ENCODE results near the gene CLCN2. TPM values are rescaled to one million over a fixed set of nuclear protein-coding genes. Genes with fewer than 3 reads are reported as not detected.
A peak's percentile ranks its signal among the peaks of the same experiment; 100 is the strongest.

Gene CLCN2
- total RNA-seq, 1 donor from 2014 or later = 9.0 TPM

GRCh38 chr3:184325715-184326369, 35.6 kb downstream of the CLCN2 start:
- Mint-ChIP-seq H3K36me3 (ENCODE audit: low read depth, unreplicated experiment) (peaks cover 59% of the 10 kb centered on the region), H3K4me3 (ENCODE audit: unreplicated experiment) (no peak overlapping the region), H3K4me1 (ENCODE audit: low read depth, unreplicated experiment) (peaks cover 5% of the 10 kb centered on the region), H3K27ac (ENCODE audit: unreplicated experiment) (no peak overlapping the region), H3K27me3 (ENCODE audit: low read depth, unreplicated experiment) (no peaks in the 10 kb centered on the region), H3K9me3 (ENCODE audit: unreplicated experiment) (no peaks in the 10 kb centered on the region)
- no peak for FAIRE-seq
- DNase-seq (ENCODE audit: low read depth) = no peak
- Histone ChIP-seq H2AFZ (ENCODE audit: low read depth, low read length) (no peak overlapping the region), H3K9me3 (ENCODE audit: insufficient read depth, low read depth, low read length) (no peaks in the 10 kb centered on the region), H3K4me1 (ENCODE audit: insufficient read depth, low read length) (peaks cover under 1% of the 10 kb centered on the region), H3K4me2 (ENCODE audit: low read length) (no peak overlapping the region), H4K20me1 (ENCODE audit: insufficient read depth, low read length) (peaks cover 98% of the 10 kb centered on the region), H3K27me3 (ENCODE audit: insufficient read depth, low read length) (no peaks in the 10 kb centered on the region), H3K4me3 (ENCODE audit: insufficient read depth, low read depth, low read length) (no peak overlapping the region), H3K36me3 (ENCODE audit: insufficient read depth, low read length) (peaks cover 88% of the 10 kb centered on the region), H3K27ac (ENCODE audit: low read depth, low read length) (no peak overlapping the region), H3K79me2 (ENCODE audit: insufficient read depth, low read length) (peaks cover 93% of the 10 kb centered on the region), H3K9ac (ENCODE audit: low read length) (no peak overlapping the region)
- no peak for TF ChIP-seq CTCF (IDR thresholded peaks at IDR 0.05; ENCODE audit: insufficient read depth, low read depth, low read length)
- TF ChIP-seq EZH2 (IDR thresholded peaks at IDR 0.05; ENCODE audit: insufficient read depth, low read length) = no peak

GRCh38 chr3:184325269-184325668, 36.1 kb downstream of the CLCN2 start:
- no peaks in the 10 kb centered on the region for H3K27me3 Mint-ChIP-seq (ENCODE audit: low read depth, unreplicated experiment)
- Histone ChIP-seq H3K4me1 (ENCODE audit: insufficient read depth, low read length) (peaks cover 7% of the 10 kb centered on the region), H3K9me3 (ENCODE audit: insufficient read depth, low read depth, low read length) (no peaks in the 10 kb centered on the region), H4K20me1 (ENCODE audit: insufficient read depth, low read length) (peaks cover 99% of the 10 kb centered on the region), H3K36me3 (ENCODE audit: insufficient read depth, low read length) (peaks cover 92% of the 10 kb centered on the region), H2AFZ (ENCODE audit: low read depth, low read length) (no peak overlapping the region), H3K27ac (ENCODE audit: low read depth, low read length) (no peak overlapping the region), H3K27me3 (ENCODE audit: insufficient read depth, low read length) (no peaks in the 10 kb centered on the region), H3K9ac (ENCODE audit: low read length) (no peak overlapping the region), H3K4me2 (ENCODE audit: low read length) (no peak overlapping the region), H3K4me3 (ENCODE audit: insufficient read depth, low read depth, low read length) (no peak overlapping the region), H3K79me2 (ENCODE audit: insufficient read depth, low read length) (peaks cover 96% of the 10 kb centered on the region)
- DNase-seq (ENCODE audit: low read depth) (no peak), FAIRE-seq (no peak)
- H3K27ac Mint-ChIP-seq (ENCODE audit: unreplicated experiment) = peak overlapping the region; percentile 38
- no peaks in the 10 kb centered on the region for H3K9me3 Mint-ChIP-seq (ENCODE audit: unreplicated experiment)
- peaks cover 62% of the 10 kb centered on the region for H3K36me3 Mint-ChIP-seq (ENCODE audit: low read depth, unreplicated experiment)
- TF ChIP-seq EZH2 (IDR thresholded peaks at IDR 0.05; ENCODE audit: insufficient read depth, low read length) = no peak
- no peak overlapping the region for H3K4me3 Mint-ChIP-seq (ENCODE audit: unreplicated experiment)
- peaks cover 4% of the 10 kb centered on the region for H3K4me1 Mint-ChIP-seq (ENCODE audit: low read depth, unreplicated experiment)

- H3K36me3 ChIP-seq (ENCODE audit: insufficient read depth, low read length) = peaks cover 81% of the 10 kb centered on the region
- H3K4me1 ChIP-seq (ENCODE audit: insufficient read depth, low read length) = peaks cover 20% of the 10 kb centered on the region
- H3K4me3 ChIP-seq (ENCODE audit: insufficient read depth, low read depth, low read length) = no peak overlapping the region
- FAIRE-seq = no peak
- no peak overlapping the region for H2AFZ ChIP-seq (ENCODE audit: low read depth, low read length)
- Mint-ChIP-seq H3K27me3 (ENCODE audit: low read depth, unreplicated experiment) (no peaks in the 10 kb centered on the region), H3K27ac (ENCODE audit: unreplicated experiment) (peak overlapping the region; percentile 67), H3K36me3 (ENCODE audit: low read depth, unreplicated experiment) (peaks cover 55% of the 10 kb centered on the region), H3K4me3 (ENCODE audit: unreplicated experiment) (no peak overlapping the region), H3K4me1 (ENCODE audit: low read depth, unreplicated experiment) (peaks cover 10% of the 10 kb centered on the region), H3K9me3 (ENCODE audit: unreplicated experiment) (no peaks in the 10 kb centered on the region)
- H3K9ac ChIP-seq (ENCODE audit: low read length) = no peak overlapping the region
- no peak for DNase-seq (ENCODE audit: low read depth)
- no peaks in the 10 kb centered on the region for H3K27me3 ChIP-seq (ENCODE audit: insufficient read depth, low read length)
- H3K79me2 ChIP-seq (ENCODE audit: insufficient read depth, low read length) = peaks cover 98% of the 10 kb centered on the region
- H3K4me2 ChIP-seq (ENCODE audit: low read length) = no peak overlapping the region
- peaks cover 99% of the 10 kb centered on the region for H4K20me1 ChIP-seq (ENCODE audit: insufficient read depth, low read length)
- H3K27ac ChIP-seq (ENCODE audit: low read depth, low read length) = no peak overlapping the region
- TF ChIP-seq EZH2 (IDR thresholded peaks at IDR 0.05; ENCODE audit: insufficient read depth, low read length) (no peak), CTCF (IDR thresholded peaks at IDR 0.05; ENCODE audit: insufficient read depth, low read depth, low read length) (no peak)
- no peaks in the 10 kb centered on the region for H3K9me3 ChIP-seq (ENCODE audit: insufficient read depth, low read depth, low read length)
Measured at GRCh38 chr3:184323696-184324095, 37.7 kb downstream of the CLCN2 start.

Measured in astrocyte (in vitro differentiated cells and primary cell).